Measurements from ENCODE around the gene FAM13A.

Gene FAM13A

GRCh38 chr4:88705805-88706492 is 351.0 kb downstream of the FAM13A start:
- no peaks in the 10 kb centered on the region for H3K36me3 ChIP-seq (replicated peaks; ENCODE audit: insufficient read depth, low read length)
- H3K79me2 ChIP-seq (ENCODE audit: low read length): no peaks in the 10 kb centered on the region
- no peaks in the 10 kb centered on the region for H4K20me1 ChIP-seq (ENCODE audit: insufficient read depth, low read length)
- no peak for DNase-seq
- TF ChIP-seq CTCF (IDR thresholded peaks at IDR 0.05; ENCODE audit: low read length): no peak
- no peak for TF ChIP-seq EZH2phosphoT487 (IDR thresholded peaks at IDR 0.05; ENCODE audit: low read length)
- TF ChIP-seq EZH2 (optimal IDR thresholded peaks at IDR 0.05; ENCODE audit: low read depth, low read length): no peak
- H3F3A ChIP-seq (ENCODE audit: insufficient read depth, low read length): no peaks in the 10 kb centered on the region
- H3K27me3 ChIP-seq (replicated peaks; ENCODE audit: insufficient read depth, low read length): no peaks in the 10 kb centered on the region
- no peak overlapping the region for H2AFZ ChIP-seq (ENCODE audit: low read length)
- no peak overlapping the region for H3K9ac ChIP-seq (ENCODE audit: low read length)
- H3K4me2 ChIP-seq (ENCODE audit: low read depth, low read length): no peak overlapping the region
- H3K9me3 ChIP-seq (replicated peaks; ENCODE audit: insufficient read depth, low read length): no peaks in the 10 kb centered on the region
- no peaks in the 10 kb centered on the region for H3K4me1 ChIP-seq (ENCODE audit: low read length)
- H3K4me3 ChIP-seq (ENCODE audit: low read length): no peak overlapping the region
- no peak overlapping the region for H3K27ac ChIP-seq (ENCODE audit: low read length)
- no peaks in the 10 kb centered on the region for H3K9me2 ChIP-seq (replicated peaks; ENCODE audit: insufficient read depth, low read length)

- H2AFZ ChIP-seq (ENCODE audit: low read length): no peak overlapping the region
- DNase-seq: no peak
- H3K9ac ChIP-seq (ENCODE audit: low read length): no peak overlapping the region
- no peaks in the 10 kb centered on the region for H3K4me1 ChIP-seq (ENCODE audit: low read length)
- H3K36me3 ChIP-seq (replicated peaks; ENCODE audit: insufficient read depth, low read length): no peaks in the 10 kb centered on the region
- no peaks in the 10 kb centered on the region for H3K27me3 ChIP-seq (replicated peaks; ENCODE audit: insufficient read depth, low read length)
- no peak overlapping the region for H3K4me3 ChIP-seq (ENCODE audit: low read length)
- H4K20me1 ChIP-seq (ENCODE audit: insufficient read depth, low read length): no peaks in the 10 kb centered on the region
- no peaks in the 10 kb centered on the region for H3K9me3 ChIP-seq (replicated peaks; ENCODE audit: insufficient read depth, low read length)
- no peak overlapping the region for H3K4me2 ChIP-seq (ENCODE audit: low read depth, low read length)
- no peaks in the 10 kb centered on the region for H3K9me2 ChIP-seq (replicated peaks; ENCODE audit: insufficient read depth, low read length)
- H3F3A ChIP-seq (ENCODE audit: insufficient read depth, low read length): no peaks in the 10 kb centered on the region
- TF ChIP-seq EZH2phosphoT487 (IDR thresholded peaks at IDR 0.05; ENCODE audit: low read length) (no peak), EZH2 (optimal IDR thresholded peaks at IDR 0.05; ENCODE audit: low read depth, low read length) (no peak), CTCF (IDR thresholded peaks at IDR 0.05; ENCODE audit: low read length) (no peak)
- H3K79me2 ChIP-seq (ENCODE audit: low read length): no peaks in the 10 kb centered on the region
- H3K27ac ChIP-seq (ENCODE audit: low read length): no peak overlapping the region
Measured at GRCh38 chr4:88705223-88705622, 351.8 kb downstream of the FAM13A start.

GRCh38 chr4:88702782-88703181 is 354.2 kb downstream of the FAM13A start:
- Histone ChIP-seq H3K4me1 (ENCODE audit: low read length) (no peaks in the 10 kb centered on the region), H3K4me3 (ENCODE audit: low read length) (no peak overlapping the region), H3F3A (ENCODE audit: insufficient read depth, low read length) (no peaks in the 10 kb centered on the region), H3K27ac (ENCODE audit: low read length) (no peak overlapping the region), H3K9me3 (replicated peaks; ENCODE audit: insufficient read depth, low read length) (no peaks in the 10 kb centered on the region), H3K79me2 (ENCODE audit: low read length) (no peaks in the 10 kb centered on the region), H3K9me2 (replicated peaks; ENCODE audit: insufficient read depth, low read length) (no peaks in the 10 kb centered on the region), H3K9ac (ENCODE audit: low read length) (no peak overlapping the region), H4K20me1 (ENCODE audit: insufficient read depth, low read length) (no peaks in the 10 kb centered on the region), H3K4me2 (ENCODE audit: low read depth, low read length) (no peak overlapping the region), H2AFZ (ENCODE audit: low read length) (no peak overlapping the region), H3K36me3 (replicated peaks; ENCODE audit: insufficient read depth, low read length) (no peaks in the 10 kb centered on the region), H3K27me3 (replicated peaks; ENCODE audit: insufficient read depth, low read length) (no peaks in the 10 kb centered on the region)
- no peak for TF ChIP-seq EZH2 (optimal IDR thresholded peaks at IDR 0.05; ENCODE audit: low read depth, low read length)
- TF ChIP-seq CTCF (IDR thresholded peaks at IDR 0.05; ENCODE audit: low read length): no peak
- no peak for TF ChIP-seq EZH2phosphoT487 (IDR thresholded peaks at IDR 0.05; ENCODE audit: low read length)
- no peak for DNase-seq

Data from MM.1S (cell line).